Measurements from ENCODE around the gene LRRC37A2.
"Not testable (repeated sequence)": the region's sequence is repeated elsewhere in the genome, so short reads cannot be mapped to it uniquely, and the experiment has no call there.

DNA sequence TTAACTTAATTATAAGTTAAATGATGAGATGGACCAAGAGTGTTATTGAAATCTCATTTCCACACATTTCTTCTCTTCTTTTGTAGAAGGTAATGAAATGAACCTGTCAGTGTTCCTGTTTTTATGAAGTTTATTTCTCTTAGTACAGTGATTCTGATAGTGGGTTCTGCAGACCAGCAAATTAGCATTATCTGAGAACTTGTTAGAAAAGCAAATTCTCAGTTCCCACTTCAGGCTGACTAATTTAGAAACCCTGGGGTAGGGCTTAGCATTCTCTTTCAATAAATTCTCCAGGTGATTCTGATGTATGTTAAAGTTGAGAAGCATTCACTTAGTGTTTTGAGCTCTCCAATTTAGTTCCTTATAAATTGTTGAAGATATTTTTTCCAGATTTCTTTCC is 90.9 kb downstream of the LRRC37A2 start:
- TF ChIP-seq YY1 (IDR thresholded peaks at IDR 0.05; ENCODE audit: insufficient read depth, insufficient read length); ZNF274 (IDR thresholded peaks at IDR 0.05; ENCODE audit: low read depth, low read length); SUZ12 (IDR thresholded peaks at IDR 0.05; ENCODE audit: extremely low read depth, insufficient read depth, insufficient read length): not testable (repeated sequence)

All from NT2/D1 (cell line).